Gastrocnemius medialis (tissue), 4 donors: ENCODE measurements around the gene LSAMP. TPM values are rescaled to one million over a fixed set of nuclear protein-coding genes. Genes with fewer than 3 reads are reported as not detected.

Source experiments
- ATAC-seq, 2 donors: fragments of 150-250 bp; one replicate each; pipeline ENCODE4 v1.9.1; 2016
- DNase-seq, 2 donors: peaks; one replicate each; pipeline ENCODE4 v3.0.0-alpha.2; 2019
- H3K27ac ChIP-seq, 4 donors: fragments of 200-600 bp; sonication (generic); 1 replicate in 1 of 4; 2 replicates in 3 of 4; pipeline ENCODE4 v1.5.1; 2016 to 2018; ENCODE audit warnings: mild to moderate bottlenecking in 2 of 4, moderate library complexity in 1 of 4
- H3K27me3 ChIP-seq, 3 donors: fragments of 200-600 bp; sonication (generic) in 2 of 3; 1 replicate in 1 of 3; 2 replicates in 2 of 3; pipeline versions ENCODE4 v1.5.1 to v1.6.0; 2016 to 2019; ENCODE audit warnings: mild to moderate bottlenecking in 1 of 3, moderate library complexity in 1 of 3
- H3K36me3 ChIP-seq, 2 donors: fragments of 200-600 bp; sonication (generic) in 1 of 2; one replicate each; pipeline ENCODE4 v1.5.1; 2017 to 2018
- H3K4me1 ChIP-seq, 2 donors: fragments of 200-600 bp; sonication (generic) in 1 of 2; one replicate each; pipeline ENCODE4 v1.5.1; 2016 to 2017; ENCODE audit warnings: mild to moderate bottlenecking in 2 of 2
- H3K4me3 ChIP-seq, 4 donors: fragments of 200-600 bp; sonication (generic) in 3 of 4; 1 replicate in 1 of 4; 2 replicates in 3 of 4; pipeline ENCODE4 v1.5.1; 2016 to 2019; ENCODE audit warnings: mild to moderate bottlenecking in 2 of 4
- H3K9me3 ChIP-seq, 3 donors: fragments of 200-600 bp; sonication (generic) in 2 of 3; 1 replicate in 1 of 3; 2 replicates in 2 of 3; pipeline ENCODE4 v1.5.1; 2016 to 2019
- CTCF ChIP-seq, 5 experiments: fragments of 450-650 bp in 3 of 5; fragments of 200-600 bp in 2 of 5; sonication (generic) in 2 of 5; IDR thresholded peaks in 4 of 5; conservative IDR thresholded peaks in 1 of 5; 1 replicate in 4 of 5; 2 replicates in 1 of 5; pipeline ENCODE4 v1.5.1; 2016 to 2019; ENCODE audit warnings: antibody characterized with exemption in 5 of 5, mild to moderate bottlenecking in 3 of 5, moderate library complexity in 3 of 5
- POLR2A ChIP-seq, 2 donors: fragments of 450-650 bp; IDR thresholded peaks; one replicate each; pipeline ENCODE4 v1.6.1; 2017; ENCODE audit warnings: antibody characterized with exemption in 2 of 2, mild to moderate bottlenecking in 2 of 2, moderate library complexity in 2 of 2
- in situ Hi-C, 4 donors: fragments of 200-750 bp; cut with MboI; loops; one replicate each; pipeline versions ENCODE4 v1.15.0 to v1.8.0; 2017; ENCODE audit warnings: low sequenced_read_pairs in 4 of 4
- intact Hi-C: fragments of 100-400 bp; cut with DNase I; formaldehyde crosslinking; loops from one replicate; pipeline ENCODE4 v1.15.1; 2023; ENCODE audit warnings: low total_unique reads
- total RNA-seq, 4 donors: library from RNA; depleted of rRNA; stranded (reverse); fragments of >200 nt; gene quantifications; one replicate each; pipeline versions ENCODE4 v1.1.0 to v1.2.3, GENCODE V29; 2016

The LSAMP gene
- total RNA-seq, 4 donors from 2014 or later: 0.07 to 0.10 TPM; not detected in 2

- intact Hi-C loops (no loop called here), in situ Hi-C loops (no loop called here)
- Histone ChIP-seq H3K9me3 (no peaks in the 10 kb centered on the region), H3K4me1 (no peaks in the 10 kb centered on the region), H3K36me3 (no peaks in the 10 kb centered on the region), H3K27ac (no peak overlapping the region), H3K4me3 (no peak overlapping the region), H3K27me3 (no peaks in the 10 kb centered on the region)
- DNase-seq: no peak
- no peak for TF ChIP-seq POLR2A (IDR thresholded peaks at IDR 0.05)
- no peak for TF ChIP-seq CTCF (IDR thresholded peaks at IDR 0.05 in 4 of 5, conservative IDR thresholded peaks at IDR 0.05 in 1 of 5)
- ATAC-seq: no peak
These were observed 163.8 kb downstream of the LSAMP start for GRCh38 chr3:116281313-116282143.

GRCh38 chr3:116280130-116280740, 165.1 kb downstream of the LSAMP start:
- Histone ChIP-seq H3K36me3 (no peaks in the 10 kb centered on the region), H3K27ac (no peak overlapping the region), H3K9me3 (no peaks in the 10 kb centered on the region), H3K27me3 (no peaks in the 10 kb centered on the region), H3K4me3 (no peak overlapping the region), H3K4me1 (no peaks in the 10 kb centered on the region)
- DNase-seq: no peak
- no peak for TF ChIP-seq CTCF (IDR thresholded peaks at IDR 0.05 in 4 of 5, conservative IDR thresholded peaks at IDR 0.05 in 1 of 5)
- no peak for TF ChIP-seq POLR2A (IDR thresholded peaks at IDR 0.05)
- intact Hi-C loops (no loop called here), in situ Hi-C loops (no loop called here)
- ATAC-seq: no peak

- Histone ChIP-seq H3K27ac (no peak overlapping the region), H3K9me3 (no peaks in the 10 kb centered on the region), H3K27me3 (no peaks in the 10 kb centered on the region), H3K4me3 (no peak overlapping the region), H3K36me3 (no peaks in the 10 kb centered on the region), H3K4me1 (no peaks in the 10 kb centered on the region)
- intact Hi-C loops: no loop called here
- no peak for TF ChIP-seq CTCF (IDR thresholded peaks at IDR 0.05 in 4 of 5, conservative IDR thresholded peaks at IDR 0.05 in 1 of 5)
- no peak for TF ChIP-seq POLR2A (IDR thresholded peaks at IDR 0.05)
- in situ Hi-C loops: no loop called here
- ATAC-seq: no peak
- no peak for DNase-seq
These were observed 168.6 kb downstream of the LSAMP start for GRCh38 chr3:116276675-116277074.

- ATAC-seq (no peak), DNase-seq (no peak)
- in situ Hi-C loops (no loop called here), intact Hi-C loops (no loop called here)
- TF ChIP-seq CTCF (IDR thresholded peaks at IDR 0.05 in 4 of 5, conservative IDR thresholded peaks at IDR 0.05 in 1 of 5) (no peak), POLR2A (IDR thresholded peaks at IDR 0.05) (no peak)
- H3K4me1 ChIP-seq: no peaks in the 10 kb centered on the region
- no peak overlapping the region for H3K4me3 ChIP-seq
- no peaks in the 10 kb centered on the region for H3K36me3 ChIP-seq
- H3K27me3 ChIP-seq: no peaks in the 10 kb centered on the region
- H3K27ac ChIP-seq: no peak overlapping the region
- H3K9me3 ChIP-seq: no peaks in the 10 kb centered on the region
These were observed 175.2 kb downstream of the LSAMP start for GRCh38 chr3:116270056-116270455.
